ENCODE data around the gene GUCY1B1. TPM values are rescaled to one million over a fixed set of nuclear protein-coding genes. Genes with fewer than 3 reads are reported as not detected.

GUCY1B1 gene
- total RNA-seq, 1 experiment from 2014 or later: 0.74 TPM

- no peaks in the 10 kb centered on the region for H3K9me3 ChIP-seq (replicated peaks)
- H3K4me1 ChIP-seq (replicated peaks): peaks cover 7% of the 10 kb centered on the region; the same call in 1 of the 2 replicates
- no peak for DNase-seq (ENCODE audit: low read depth in 1 of 2, low spot score in 2 of 2)
- no peaks in the 10 kb centered on the region for H3K27me3 ChIP-seq (replicated peaks)
- H3K4me3 ChIP-seq: no peak overlapping the region
- H3K27ac ChIP-seq: no peak overlapping the region
- H3K36me3 ChIP-seq: no peaks in the 10 kb centered on the region
These were observed 63.8 kb downstream of the GUCY1B1 start for GRCh38 chr4:155822572-155822971.

GRCh38 chr4:155828628-155829027, 69.8 kb downstream of the GUCY1B1 start:
- no peak for DNase-seq (ENCODE audit: low read depth in 1 of 2, low spot score in 2 of 2)
- Histone ChIP-seq H3K36me3 (no peaks in the 10 kb centered on the region), H3K27me3 (replicated peaks) (no peaks in the 10 kb centered on the region), H3K9me3 (replicated peaks) (no peaks in the 10 kb centered on the region), H3K4me3 (no peak overlapping the region), H3K27ac (no peak overlapping the region), H3K4me1 (replicated peaks) (no peaks in the 10 kb centered on the region)

- Histone ChIP-seq H3K27ac (no peak overlapping the region), H3K36me3 (no peaks in the 10 kb centered on the region), H3K4me1 (replicated peaks) (no peaks in the 10 kb centered on the region), H3K9me3 (replicated peaks) (no peaks in the 10 kb centered on the region), H3K4me3 (no peak overlapping the region), H3K27me3 (replicated peaks) (no peaks in the 10 kb centered on the region)
- DNase-seq (ENCODE audit: low read depth in 1 of 2, low spot score in 2 of 2): no peak
These were observed 73.8 kb downstream of the GUCY1B1 start for GRCh38 chr4:155832664-155833063.

- H3K27me3 ChIP-seq (replicated peaks): no peaks in the 10 kb centered on the region
- H3K4me3 ChIP-seq: no peak overlapping the region
- H3K27ac ChIP-seq: no peak overlapping the region
- H3K4me1 ChIP-seq (replicated peaks): peaks cover 12% of the 10 kb centered on the region
- no peak for DNase-seq (ENCODE audit: low read depth in 1 of 2, low spot score in 2 of 2)
- H3K36me3 ChIP-seq: no peaks in the 10 kb centered on the region
- H3K9me3 ChIP-seq (replicated peaks): no peaks in the 10 kb centered on the region; the same call in 1 of the 2 replicates
These were observed 78.5 kb downstream of the GUCY1B1 start for GRCh38 chr4:155837203-155837796.

- no peak for DNase-seq (ENCODE audit: low read depth in 1 of 2, low spot score in 2 of 2)
- Histone ChIP-seq H3K27ac (no peak overlapping the region), H3K36me3 (no peaks in the 10 kb centered on the region), H3K9me3 (replicated peaks) (no peaks in the 10 kb centered on the region; the same call in 1 of the 2 replicates), H3K4me3 (no peak overlapping the region), H3K27me3 (replicated peaks) (no peaks in the 10 kb centered on the region), H3K4me1 (replicated peaks) (peaks cover 12% of the 10 kb centered on the region)
These were observed 83.3 kb downstream of the GUCY1B1 start for GRCh38 chr4:155842080-155842479.

- DNase-seq (ENCODE audit: low read depth in 1 of 2, low spot score in 2 of 2): no peak
- H3K27ac ChIP-seq: no peak overlapping the region
- H3K4me1 ChIP-seq (replicated peaks): no peaks in the 10 kb centered on the region
- no peaks in the 10 kb centered on the region for H3K9me3 ChIP-seq (replicated peaks)
- no peak overlapping the region for H3K4me3 ChIP-seq
- H3K27me3 ChIP-seq (replicated peaks): no peaks in the 10 kb centered on the region
- H3K36me3 ChIP-seq: no peaks in the 10 kb centered on the region
These were observed 88.1 kb downstream of the GUCY1B1 start for GRCh38 chr4:155846929-155847328.

GRCh38 chr4:155849042-155849441, 90.2 kb downstream of the GUCY1B1 start:
- Histone ChIP-seq H3K4me3 (no peak overlapping the region), H3K27me3 (replicated peaks) (no peaks in the 10 kb centered on the region), H3K36me3 (no peaks in the 10 kb centered on the region), H3K9me3 (replicated peaks) (no peaks in the 10 kb centered on the region), H3K27ac (no peak overlapping the region), H3K4me1 (replicated peaks) (no peaks in the 10 kb centered on the region)
- no peak for DNase-seq (ENCODE audit: low read depth in 1 of 2, low spot score in 2 of 2)

GRCh38 chr4:155853189-155853588, 94.4 kb downstream of the GUCY1B1 start:
- Histone ChIP-seq H3K9me3 (replicated peaks) (no peaks in the 10 kb centered on the region), H3K4me3 (no peak overlapping the region), H3K4me1 (replicated peaks) (no peaks in the 10 kb centered on the region), H3K27me3 (replicated peaks) (no peaks in the 10 kb centered on the region), H3K36me3 (no peaks in the 10 kb centered on the region), H3K27ac (no peak overlapping the region)
- DNase-seq (ENCODE audit: low read depth in 1 of 2, low spot score in 2 of 2): no peak

GRCh38 chr4:155854582-155855226, 95.9 kb downstream of the GUCY1B1 start:
- no peak overlapping the region for H3K27ac ChIP-seq
- no peak overlapping the region for H3K4me3 ChIP-seq
- no peaks in the 10 kb centered on the region for H3K9me3 ChIP-seq (replicated peaks)
- no peaks in the 10 kb centered on the region for H3K4me1 ChIP-seq (replicated peaks)
- no peaks in the 10 kb centered on the region for H3K27me3 ChIP-seq (replicated peaks)
- no peaks in the 10 kb centered on the region for H3K36me3 ChIP-seq
- peak in 1 of 2 experiments; percentile 12 for DNase-seq (ENCODE audit: low read depth in 1 of 2, low spot score in 2 of 2)

- no peak overlapping the region for H3K4me3 ChIP-seq
- H3K27ac ChIP-seq: no peak overlapping the region
- no peaks in the 10 kb centered on the region for H3K27me3 ChIP-seq (replicated peaks)
- H3K9me3 ChIP-seq (replicated peaks): no peaks in the 10 kb centered on the region
- DNase-seq (ENCODE audit: low read depth in 1 of 2, low spot score in 2 of 2): no peak
- no peaks in the 10 kb centered on the region for H3K36me3 ChIP-seq
- no peaks in the 10 kb centered on the region for H3K4me1 ChIP-seq (replicated peaks)
These were observed 97.1 kb downstream of the GUCY1B1 start for GRCh38 chr4:155855897-155856296.

Other genes starting within 250 kb of the GUCY1B1 start
- not detected in 2 replicates for gene GUCY1A1, start 92.2 kb upstream of the GUCY1B1 start, total RNA-seq (2014; rRNA removed; shearing (Covaris generic))
- gene ASIC5, start 107.3 kb downstream of the GUCY1B1 start, total RNA-seq (2014; rRNA removed; shearing (Covaris generic)): not detected in 2 replicates
- 0.11 TPM in 1 of 2 replicates, not detected in the other for gene TDO2, start 144.7 kb downstream of the GUCY1B1 start, total RNA-seq (2014; rRNA removed; shearing (Covaris generic))
- gene CTSO, start 194.8 kb downstream of the GUCY1B1 start, total RNA-seq (2014; rRNA removed; shearing (Covaris generic)): 8.9 and 10.7 TPM in 2 replicates

Measured in SJSA1 (cell line).